Activated B cell treated with CpG ODN at 0.5 μM for 24 hours (primary cell): ENCODE measurements around the gene HS1BP3. TPM values are rescaled to one million over a fixed set of nuclear protein-coding genes. Genes with fewer than 3 reads are reported as not detected.

ENCODE experiments used
- ATAC-seq: fragments of 200-7000 bp; cut with Tn5 transposase; one replicate; pipeline ENCODE4 v1.10.0; 2021; ENCODE audit warnings: low read depth, mild to moderate bottlenecking, moderate library complexity
- CTCF ChIA-PET: fragments of 350-600 bp; sonication (Branson Sonifier 250); formaldehyde crosslinking; loops from one replicate; lab custom pipeline; 2021; ENCODE audit warnings: antibody characterized with exemption; lab: Charles Lee
- POLR2A ChIA-PET: fragments of 350-600 bp; sonication (Branson Sonifier 250); formaldehyde crosslinking; loops from one replicate; lab custom pipeline; 2021; ENCODE audit warnings: antibody characterized with exemption; lab: Charles Lee
- DNase-seq: peaks from one replicate; pipeline ENCODE4 v3.0.0; 2022
- H3K27ac Mint-ChIP-seq: one replicate; pipeline ENCODE4 v1.8.0; 2020; ENCODE audit warnings: mixed read lengths
- H3K27me3 Mint-ChIP-seq: one replicate; pipeline ENCODE4 v1.8.0; 2021; ENCODE audit warnings: mixed read lengths
- H3K36me3 Mint-ChIP-seq: one replicate; pipeline ENCODE4 v1.8.0; 2021; ENCODE audit warnings: low read depth, mixed read lengths
- H3K4me1 Mint-ChIP-seq: one replicate; pipeline ENCODE4 v1.8.0; 2021; ENCODE audit warnings: mixed read lengths
- H3K4me3 Mint-ChIP-seq: one replicate; pipeline ENCODE4 v1.8.0; 2020; ENCODE audit warnings: mild to moderate bottlenecking, mixed read lengths
- H3K9me3 Mint-ChIP-seq: one replicate; pipeline ENCODE4 v1.8.0; 2020; ENCODE audit warnings: mixed read lengths
- CTCF ChIP-seq: fragments of 200-600 bp; IDR thresholded peaks from one replicate; pipeline ENCODE4 v1.8.0; 2022; ENCODE audit warnings: antibody characterized with exemption, mild to moderate bottlenecking
- intact Hi-C: fragments of 100-400 bp; cut with micrococcal nuclease; formaldehyde crosslinking; loops from one replicate; pipeline ENCODE4 v1.15.1; 2024
- total RNA-seq: library from RNA; stranded (reverse); gene quantifications from 2 replicates; pipeline ENCODE4 v1.2.3, GENCODE V29; 2022

Gene HS1BP3
- total RNA-seq, 1 donor from 2014 or later, result 13.1 TPM

GRCh38 chr2:20647738-20648137 lies 3.2 kb downstream of the HS1BP3 start:
- POLR2A ChIA-PET, result interaction anchor here (1.1 to 4.9 kb wide), 3 partner anchors 200 to 215 kb away, joined by 4 to 86 read pairs (median 7); partner anchors contain the start of gene RHOB
- Mint-ChIP-seq H3K4me3 (no peak overlapping the region), H3K36me3 (peaks cover 28% of the 10 kb centered on the region), H3K27me3 (no peaks in the 10 kb centered on the region), H3K9me3 (no peaks in the 10 kb centered on the region), H3K4me1 (peaks cover 41% of the 10 kb centered on the region), H3K27ac (no peak overlapping the region)
- no peak for ATAC-seq
- CTCF ChIA-PET, result interaction anchor here (0.9 to 1.3 kb wide), 2 partner anchors 13 to 14 kb away, joined by 3 to 4 read pairs; no protein-coding TSS in a partner anchor
- DNase-seq, result no peak
- intact Hi-C loops, result no loop called here
- TF ChIP-seq CTCF, result no peak

GRCh38 chr2:20647211-20647610 lies 3.7 kb downstream of the HS1BP3 start:
- peaks cover 41% of the 10 kb centered on the region for H3K4me1 Mint-ChIP-seq
- no peak overlapping the region for H3K4me3 Mint-ChIP-seq
- POLR2A ChIA-PET, result interaction anchor here (1.4 kb wide), 1 partner anchor 200 kb away, joined by 7 read pairs; the partner anchor contains the start of gene RHOB
- ATAC-seq (no peak), DNase-seq (no peak)
- no peaks in the 10 kb centered on the region for H3K9me3 Mint-ChIP-seq
- no peak overlapping the region for H3K27ac Mint-ChIP-seq
- no peak for TF ChIP-seq CTCF
- H3K27me3 Mint-ChIP-seq, result no peaks in the 10 kb centered on the region
- CTCF ChIA-PET, result no interaction called here
- peaks cover 29% of the 10 kb centered on the region for H3K36me3 Mint-ChIP-seq
- intact Hi-C loops, result no loop called here

GRCh38 chr2:20646446-20646845 lies 4.5 kb downstream of the HS1BP3 start:
- ATAC-seq, result no peak
- intact Hi-C loops, result no loop called here
- Mint-ChIP-seq H3K4me1 (peaks cover 41% of the 10 kb centered on the region), H3K36me3 (peaks cover 36% of the 10 kb centered on the region), H3K27ac (no peak overlapping the region), H3K4me3 (no peak overlapping the region), H3K9me3 (no peaks in the 10 kb centered on the region), H3K27me3 (no peaks in the 10 kb centered on the region)
- ChIA-PET CTCF (no interaction called here), POLR2A (interaction anchor here (1.4 kb wide), 1 partner anchor 199 kb away, joined by 7 read pairs; the partner anchor contains the start of gene RHOB)
- TF ChIP-seq CTCF, result no peak
- no peak for DNase-seq

GRCh38 chr2:20645761-20646160 lies 5.1 kb downstream of the HS1BP3 start:
- CTCF ChIA-PET, result no interaction called here
- no peak for DNase-seq
- H3K27me3 Mint-ChIP-seq, result no peaks in the 10 kb centered on the region

GRCh38 chr2:20645301-20645701 lies 5.6 kb downstream of the HS1BP3 start:
- intact Hi-C loops, result no loop called here
- ATAC-seq, result no peak
- Mint-ChIP-seq H3K4me1 (peaks cover 34% of the 10 kb centered on the region), H3K27me3 (no peaks in the 10 kb centered on the region), H3K4me3 (no peak overlapping the region), H3K9me3 (no peaks in the 10 kb centered on the region), H3K27ac (no peak overlapping the region), H3K36me3 (peaks cover 45% of the 10 kb centered on the region)
- no peak for TF ChIP-seq CTCF
- no peak for DNase-seq
- ChIA-PET POLR2A (no interaction called here), CTCF (no interaction called here)

More at GRCh38 chr2:20645761-20646160, 5.1 kb downstream of the HS1BP3 start:
- TF ChIP-seq CTCF, result no peak
- ATAC-seq, result no peak
- no peak overlapping the region for H3K4me3 Mint-ChIP-seq
- POLR2A ChIA-PET, result no interaction called here
- peaks cover 40% of the 10 kb centered on the region for H3K36me3 Mint-ChIP-seq
- H3K4me1 Mint-ChIP-seq, result peaks cover 37% of the 10 kb centered on the region
- intact Hi-C loops, result no loop called here
- H3K9me3 Mint-ChIP-seq, result no peaks in the 10 kb centered on the region
- H3K27ac Mint-ChIP-seq, result no peak overlapping the region
